GM21737 (cell line): Measurements from ENCODE around the gene PTPRM.

ENCODE experiments used
- ATAC-seq: cut with Tn5 transposase; IDR thresholded peaks from one replicate; pipeline ENCODE4 v1.9.1; 2021; ENCODE audit warnings: mild to moderate bottlenecking, moderate library complexity; ENCODE audit not compliant: unreplicated experiment

The PTPRM gene

DNA sequence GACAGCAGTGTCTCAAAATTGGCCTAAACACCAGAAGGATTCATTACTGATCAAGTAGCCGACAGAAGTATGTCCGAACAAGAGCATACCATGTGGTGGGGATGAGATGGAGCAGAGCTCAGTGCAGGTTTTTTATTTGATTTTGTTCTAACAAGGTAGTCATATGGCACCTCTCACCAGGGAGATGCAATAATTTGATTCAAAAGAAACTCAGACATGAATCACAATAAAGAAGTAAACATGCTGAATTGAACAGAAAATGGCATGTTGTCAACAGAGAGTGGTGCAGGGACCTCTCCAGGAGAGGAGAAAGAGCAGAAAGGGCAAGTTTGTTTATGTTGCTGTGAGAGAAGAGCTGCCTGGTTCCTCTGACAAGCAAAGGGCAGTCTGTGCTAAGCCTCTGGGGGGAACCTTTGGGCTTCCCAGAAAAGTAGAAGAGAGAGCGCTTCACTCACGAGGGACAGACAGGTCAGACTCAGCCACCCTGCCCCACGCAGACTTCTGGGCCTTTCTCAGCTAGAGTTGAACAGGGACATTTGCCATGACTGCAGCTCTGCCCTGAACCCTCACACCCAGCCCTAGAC, 690.8 kb downstream of the PTPRM start:
- ATAC-seq: no peak

DNA sequence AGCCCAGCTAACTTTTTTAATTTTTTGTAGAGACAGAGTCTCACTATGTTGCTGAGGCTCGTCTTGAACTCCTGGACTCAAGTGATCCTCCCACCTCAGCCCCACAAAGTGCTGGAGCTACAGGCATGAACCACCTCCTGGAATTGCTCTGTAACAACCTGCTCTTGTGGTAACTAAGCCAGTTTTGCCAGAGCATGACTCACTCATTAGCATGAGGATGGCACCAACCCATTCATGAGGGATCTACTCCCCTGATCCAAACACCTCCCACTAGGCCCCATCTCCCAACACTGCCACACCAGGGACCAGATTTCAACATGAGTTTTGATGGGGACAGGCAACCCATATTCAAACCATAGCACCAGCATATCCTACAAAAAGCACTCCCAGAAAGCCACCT, 693.2 kb downstream of the PTPRM start:
- no peak for ATAC-seq

DNA sequence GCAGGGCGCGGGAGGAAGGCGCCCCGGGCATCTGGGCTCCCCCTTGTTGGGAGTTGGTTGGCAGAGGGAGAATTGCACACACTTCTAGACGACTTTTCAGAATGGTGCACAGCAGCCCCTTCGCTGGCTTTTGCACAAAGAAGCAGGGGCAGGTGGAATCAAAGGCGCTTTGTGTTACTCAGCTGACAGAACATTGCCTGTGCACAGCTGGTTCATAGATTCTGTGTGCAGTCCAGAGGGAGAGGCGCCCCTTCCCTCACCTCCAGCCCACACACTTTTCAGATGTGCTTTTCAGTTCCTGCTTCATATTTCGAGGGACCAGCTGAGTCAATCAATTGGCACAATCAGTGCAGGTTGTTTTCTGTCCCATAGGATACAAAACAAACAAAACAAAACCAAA, 693.7 kb downstream of the PTPRM start:
- no peak for ATAC-seq

DNA sequence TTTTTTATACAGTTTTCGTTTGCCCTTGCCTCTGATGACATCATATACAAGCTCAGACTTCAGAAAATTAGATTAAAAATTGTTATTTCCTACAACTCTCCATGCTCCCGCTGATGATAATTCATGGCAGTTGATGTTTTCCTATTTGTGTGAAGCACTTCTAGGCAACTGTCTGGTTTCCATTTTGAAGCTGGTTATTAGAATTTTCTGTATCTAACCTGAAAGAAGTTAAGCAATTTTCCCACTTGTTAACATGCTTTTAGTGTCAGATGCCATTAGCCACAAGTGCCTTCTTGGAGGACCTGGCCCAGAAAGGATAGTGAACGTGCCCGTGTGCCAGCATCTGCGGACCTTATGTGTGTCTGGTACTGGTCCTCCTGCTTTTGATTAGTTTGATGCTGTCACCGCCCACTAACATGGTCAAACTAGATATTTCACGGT, 694.6 kb downstream of the PTPRM start:
- ATAC-seq: no peak

DNA sequence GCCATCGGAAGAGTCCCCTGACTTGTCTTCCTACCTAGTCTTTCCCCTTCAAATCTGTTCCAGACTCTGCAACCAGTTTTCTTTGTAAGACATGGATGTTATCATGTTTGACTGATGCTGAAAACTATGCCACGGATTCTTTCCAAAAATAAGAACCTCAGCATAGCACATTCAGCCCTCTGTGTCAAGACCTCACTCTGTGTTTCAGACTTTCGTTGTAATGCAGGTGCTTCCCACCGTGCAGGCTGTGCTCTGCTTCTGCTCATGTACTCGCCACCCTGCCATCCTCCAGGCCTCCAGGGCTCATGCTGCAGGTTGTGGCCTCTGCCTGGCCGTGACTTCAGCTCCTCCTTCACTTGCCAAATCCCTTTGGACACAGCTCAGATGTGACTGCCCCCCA, 695.1 kb downstream of the PTPRM start:
- no peak for ATAC-seq

DNA sequence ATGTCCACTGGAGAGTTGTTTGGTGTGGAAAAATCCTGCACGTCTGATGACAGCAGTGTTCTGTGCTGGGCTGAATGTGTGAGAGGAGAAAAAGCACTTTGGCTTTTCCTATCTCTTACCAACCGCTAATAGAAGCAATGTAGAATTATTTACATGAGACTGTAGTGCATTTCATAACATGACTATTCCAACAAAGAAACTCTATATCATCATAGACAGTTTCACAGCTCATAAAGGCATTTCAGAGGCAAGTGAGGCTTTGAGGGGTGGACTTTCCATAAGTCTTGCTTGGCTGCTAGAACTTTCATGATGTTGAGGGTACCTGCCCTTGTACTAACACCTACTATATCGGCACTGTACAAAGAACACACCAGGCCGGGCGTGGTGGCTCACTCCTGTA, 697.0 kb downstream of the PTPRM start:
- ATAC-seq: no peak

DNA sequence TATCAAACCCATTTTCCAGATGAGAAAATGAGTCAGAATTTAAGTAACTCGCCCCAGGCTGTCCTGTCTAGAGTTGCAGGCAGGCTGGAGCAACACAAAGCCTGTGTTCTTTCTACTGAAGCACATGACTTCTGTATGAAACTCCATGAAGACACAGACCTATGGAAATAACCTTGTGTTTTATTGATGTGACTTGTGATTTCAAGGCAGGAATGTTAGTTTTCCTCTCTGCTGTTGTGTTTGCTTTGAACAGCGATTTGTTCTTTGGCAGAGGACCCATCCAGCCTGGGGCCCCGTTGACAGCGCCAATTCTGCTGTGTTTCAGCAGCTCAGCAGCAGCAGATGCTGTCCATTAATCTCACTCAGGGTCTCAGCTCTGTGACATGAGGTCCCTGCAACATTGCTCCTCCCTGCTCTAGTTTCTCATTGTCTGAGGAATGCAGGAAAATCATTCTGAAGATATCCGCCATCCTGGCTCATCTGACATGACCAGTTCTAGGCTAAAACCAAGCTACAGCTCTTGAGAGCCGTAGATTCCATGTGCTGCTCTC, 697.8 kb downstream of the PTPRM start:
- ATAC-seq: no peak

DNA sequence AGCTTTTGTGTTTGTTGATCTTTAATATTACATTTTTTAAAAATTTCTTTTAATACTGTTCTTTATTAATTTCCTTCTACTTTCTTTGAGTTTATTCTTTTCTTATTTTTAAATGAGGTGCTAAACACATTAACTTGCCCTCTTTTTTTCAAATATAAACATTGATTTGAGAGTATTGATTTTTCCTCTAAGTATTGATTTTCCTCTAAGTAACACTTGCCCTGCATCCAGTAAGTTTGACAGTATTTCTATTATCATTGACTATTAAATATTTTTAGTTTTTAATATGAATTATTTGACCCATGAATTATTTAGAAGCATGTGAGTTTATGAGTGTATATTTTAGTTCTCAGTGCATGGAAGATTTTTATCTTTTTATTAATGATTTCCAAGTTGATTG, 705.1 kb downstream of the PTPRM start:
- no peak for ATAC-seq

DNA sequence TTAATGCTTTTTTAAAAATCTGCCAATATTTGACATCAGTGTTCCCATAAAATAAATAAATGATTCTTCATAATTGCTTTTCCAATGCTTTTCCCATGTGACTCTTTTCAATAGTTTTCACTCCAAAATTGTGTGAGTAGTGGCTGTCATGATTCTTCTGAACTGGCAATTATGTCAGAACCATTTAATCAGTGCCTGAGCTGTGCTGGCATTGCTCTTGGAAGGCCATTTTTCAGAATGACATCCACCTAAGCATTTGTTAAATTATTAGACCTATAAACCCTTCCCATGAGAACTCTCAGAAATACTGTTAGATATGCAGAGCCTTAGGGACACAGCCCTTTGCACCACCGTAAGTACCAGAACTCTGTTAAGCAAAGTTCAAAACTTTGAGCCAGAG, 707.3 kb downstream of the PTPRM start:
- no peak for ATAC-seq

DNA sequence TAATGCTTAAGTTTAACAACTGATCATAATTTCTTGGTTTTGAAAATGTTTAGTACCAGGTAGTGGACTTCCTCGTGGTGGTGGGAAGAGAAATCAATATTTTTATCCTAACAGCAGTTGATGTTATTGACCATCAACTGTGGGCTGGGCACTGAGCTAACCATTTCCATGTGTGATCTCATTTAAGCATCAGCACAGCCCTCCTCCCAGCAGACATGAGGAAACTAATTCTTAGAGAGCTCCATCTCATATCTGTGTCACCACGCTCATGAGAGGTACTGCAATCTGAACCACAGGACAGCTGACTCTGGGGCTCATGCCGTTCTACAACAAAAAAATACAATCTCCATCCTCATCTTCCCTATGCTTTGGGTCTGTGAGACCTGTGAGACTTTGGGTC, 709.3 kb downstream of the PTPRM start:
- no peak for ATAC-seq

DNA sequence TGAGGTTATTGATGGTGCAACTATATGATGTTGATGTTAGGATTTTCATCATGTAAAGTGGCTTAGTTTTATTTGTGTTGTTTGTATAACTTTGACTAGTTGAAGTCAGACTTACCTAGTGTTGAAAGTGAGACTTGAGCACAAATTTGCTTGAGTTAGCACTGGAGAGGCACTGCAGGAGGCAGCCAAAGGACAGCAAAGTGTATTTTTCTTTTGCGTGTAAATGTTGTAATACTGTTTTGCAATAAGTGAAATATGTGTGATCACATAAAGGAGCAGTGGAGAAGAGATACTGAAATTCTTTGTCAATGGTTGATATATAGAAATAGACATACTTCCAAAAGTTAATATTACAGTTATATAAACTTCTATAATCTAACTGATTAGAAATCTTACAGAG, 710.2 kb downstream of the PTPRM start:
- ATAC-seq: no peak

DNA sequence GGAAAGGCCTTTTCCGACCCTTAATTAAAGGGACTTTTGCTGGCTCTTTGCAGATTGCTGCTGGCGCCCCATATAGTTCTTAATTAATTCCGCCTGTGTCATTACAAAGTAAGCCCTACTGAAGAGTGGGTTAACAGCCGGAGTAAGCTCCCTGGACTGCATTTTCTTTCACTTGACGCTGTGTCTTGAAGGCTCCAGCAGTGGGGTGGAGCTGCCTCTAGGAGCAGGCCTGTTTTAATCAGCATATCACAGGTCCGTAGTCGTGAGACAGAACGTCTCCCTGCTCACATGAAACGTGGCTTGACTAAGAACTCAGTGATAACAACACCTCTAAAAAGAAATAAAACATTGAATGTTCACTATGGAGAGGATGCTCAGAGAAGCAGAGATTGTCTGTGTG, 712.2 kb downstream of the PTPRM start:
- ATAC-seq: no peak

DNA sequence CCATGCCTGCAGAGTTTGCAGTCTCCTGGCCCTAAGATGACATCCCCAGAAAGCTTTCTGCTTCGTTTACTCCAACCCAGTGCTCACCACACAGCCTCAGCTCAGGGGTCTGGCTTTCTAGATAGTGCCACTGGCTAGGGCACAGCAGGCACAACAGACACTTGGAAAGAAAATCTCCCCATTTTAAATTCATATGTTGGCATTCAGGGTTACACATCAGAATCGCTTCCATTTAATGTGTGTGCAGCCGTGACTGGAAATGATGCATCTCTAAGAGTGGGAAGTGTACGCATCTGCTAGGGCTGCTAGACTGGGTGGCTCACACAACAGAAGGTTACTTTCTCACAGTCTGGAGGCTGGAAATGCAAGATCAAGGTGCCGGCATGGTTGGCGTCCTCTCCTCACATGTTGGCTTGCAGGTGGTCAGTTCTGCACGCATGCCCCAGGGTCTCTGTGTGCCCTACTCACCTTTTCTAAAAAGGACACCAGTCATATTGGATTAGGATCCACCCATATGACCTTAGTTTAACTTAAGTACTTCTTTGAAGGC, 712.7 kb downstream of the PTPRM start:
- ATAC-seq: no peak

DNA sequence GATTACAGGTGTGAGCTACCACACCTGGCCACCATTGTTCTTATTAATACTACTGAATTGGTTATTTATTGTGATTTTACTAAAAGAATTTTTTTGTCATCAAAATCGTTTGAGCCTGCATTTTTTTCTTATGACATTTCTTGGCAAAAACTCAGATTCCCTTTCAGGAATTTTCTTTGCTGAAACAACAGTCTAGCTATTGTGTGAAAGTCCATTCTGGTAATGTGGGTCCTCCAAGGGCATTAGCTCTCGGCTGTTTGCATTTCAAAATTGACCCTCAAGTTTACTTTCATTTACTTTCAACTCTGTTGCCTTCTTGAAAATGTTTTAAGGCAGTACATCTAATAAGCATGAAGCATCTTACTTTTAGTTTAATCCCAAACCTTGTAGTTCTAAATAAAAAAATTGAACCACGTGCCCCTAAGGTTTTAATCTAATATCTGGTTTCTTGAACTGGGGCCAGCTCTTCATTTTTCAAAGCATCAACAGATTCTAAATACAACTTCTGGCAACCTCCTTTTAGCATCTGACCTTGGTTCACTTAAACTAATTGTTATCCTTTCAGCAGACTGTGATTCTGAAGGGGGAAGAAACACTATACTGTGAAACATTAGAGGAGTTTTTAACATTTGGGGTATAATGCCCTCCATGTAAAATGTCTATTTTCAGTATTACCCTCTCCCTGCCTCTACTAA, 716.9 kb downstream of the PTPRM start:
- ATAC-seq: no peak

DNA sequence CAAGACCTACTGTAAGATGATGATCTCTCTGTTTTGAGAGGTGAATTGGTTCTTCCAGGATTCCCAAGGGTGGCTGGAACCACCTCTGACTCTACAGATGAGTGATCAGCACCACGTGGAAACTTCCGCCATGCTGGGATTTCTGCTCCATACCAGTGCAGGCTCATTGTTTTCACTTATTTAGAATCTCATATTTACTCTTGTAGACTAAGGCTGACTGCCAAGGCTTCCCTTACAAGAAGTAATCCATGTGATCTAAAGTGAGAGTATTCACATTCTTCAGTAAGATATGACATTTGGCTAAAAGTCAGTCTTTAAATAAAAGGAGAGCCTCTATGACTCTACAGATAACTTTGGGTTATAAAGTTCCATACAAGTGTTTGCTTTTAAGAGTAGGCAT, 719.2 kb downstream of the PTPRM start:
- ATAC-seq: no peak

DNA sequence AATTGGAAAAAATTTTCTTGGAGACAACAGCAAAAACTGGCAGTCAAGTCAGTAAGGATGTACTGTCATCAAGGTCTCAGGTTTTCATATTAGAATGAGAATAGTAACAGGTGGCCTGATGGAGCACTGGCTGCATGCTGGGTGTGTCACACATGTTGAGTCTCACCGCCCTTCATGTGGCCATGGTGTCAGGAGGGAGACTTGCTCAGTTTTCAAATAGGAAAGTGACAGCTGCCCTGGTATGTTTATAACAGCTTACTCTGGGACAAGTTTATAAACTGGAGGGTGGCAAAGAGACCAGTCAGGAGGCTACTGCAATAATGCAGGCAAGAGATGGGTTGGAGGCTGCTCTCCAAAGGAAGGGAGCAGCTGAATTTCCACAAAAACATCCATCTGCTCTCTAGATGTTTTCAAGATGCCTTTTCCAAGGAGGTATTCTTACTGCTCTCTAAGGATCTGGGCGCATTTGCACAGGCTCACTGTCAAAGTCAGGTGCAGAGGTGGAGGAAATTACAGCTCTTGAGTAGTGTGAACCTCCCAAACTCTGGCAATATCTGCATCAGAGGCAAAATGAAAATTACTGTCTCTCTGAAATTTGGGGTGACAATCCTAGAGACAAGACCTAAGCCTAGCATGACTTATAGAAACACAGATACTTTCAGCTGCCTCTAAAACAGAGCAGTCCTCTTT, 720.2 kb downstream of the PTPRM start:
- ATAC-seq: no peak

DNA sequence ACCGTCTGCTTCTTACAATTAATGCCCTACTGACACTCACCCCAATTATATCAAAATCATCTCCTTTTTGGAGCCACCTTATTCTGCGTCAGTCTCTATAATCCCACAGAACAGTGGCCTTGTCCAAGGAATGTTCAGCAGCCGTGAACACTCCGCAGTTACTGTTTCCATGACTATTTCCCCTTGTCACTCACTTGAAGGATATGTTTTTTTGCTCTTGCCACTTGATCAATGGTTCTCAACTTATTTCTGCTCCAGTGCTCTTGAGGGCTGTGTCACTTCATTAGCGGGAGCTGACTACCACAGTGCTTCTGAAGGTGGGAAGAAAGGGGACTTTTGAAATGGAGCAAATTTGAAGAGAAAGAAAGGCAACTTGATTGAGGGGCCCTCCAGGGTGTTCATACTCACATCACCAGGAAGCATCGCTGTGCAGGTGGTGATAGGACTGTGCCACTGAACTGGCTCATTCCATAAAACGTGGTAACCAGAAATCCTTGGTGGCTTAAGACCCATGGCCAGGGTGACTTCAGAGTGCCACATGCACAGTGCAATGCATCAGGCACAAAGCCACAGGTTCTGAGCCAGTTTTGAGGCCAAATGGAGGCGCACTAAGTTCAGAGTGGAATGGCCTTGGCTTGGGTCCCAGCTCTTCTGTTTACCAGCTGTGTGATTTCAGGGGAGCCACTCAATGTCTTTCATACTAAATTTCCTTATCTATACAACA, 721.5 kb downstream of the PTPRM start:
- no peak for ATAC-seq

DNA sequence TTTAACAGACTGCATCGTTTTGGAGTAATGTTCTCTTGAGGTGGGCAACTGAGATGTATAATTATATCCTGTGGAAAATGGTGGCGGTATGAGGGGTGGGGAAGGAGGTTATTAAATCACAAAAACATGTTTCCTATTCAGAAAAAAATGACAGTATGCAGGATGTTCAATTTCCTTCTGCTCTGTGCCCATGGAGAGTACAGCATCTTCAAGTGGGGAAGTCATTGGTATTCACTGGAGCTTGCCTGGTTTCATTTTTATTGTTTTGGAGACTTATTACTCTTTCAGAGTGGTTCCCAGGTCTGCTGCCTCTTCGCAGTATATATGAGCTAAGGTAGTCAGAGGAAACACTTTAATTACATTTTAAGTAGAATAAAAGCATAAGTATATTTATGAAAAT, 723.3 kb downstream of the PTPRM start:
- ATAC-seq: no peak

DNA sequence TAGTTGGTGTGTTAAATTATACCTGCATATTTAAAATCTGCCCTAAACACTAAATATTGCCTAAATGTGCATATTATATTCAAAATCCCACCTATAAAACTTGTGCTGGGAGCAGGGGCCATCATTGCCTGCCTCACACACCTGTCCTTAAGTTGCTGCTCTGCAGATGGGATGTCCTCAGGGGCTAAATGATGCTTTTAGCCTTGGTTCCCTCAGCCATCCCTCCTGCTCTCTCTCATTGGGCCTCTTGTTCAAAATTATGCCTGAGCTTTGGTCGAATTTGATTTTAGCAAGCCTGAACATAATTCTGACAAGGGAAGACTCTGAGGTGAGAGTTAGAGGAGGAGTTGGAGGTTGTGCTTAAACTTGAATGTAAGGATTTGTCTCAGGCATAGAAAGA, 723.8 kb downstream of the PTPRM start:
- no peak for ATAC-seq

DNA sequence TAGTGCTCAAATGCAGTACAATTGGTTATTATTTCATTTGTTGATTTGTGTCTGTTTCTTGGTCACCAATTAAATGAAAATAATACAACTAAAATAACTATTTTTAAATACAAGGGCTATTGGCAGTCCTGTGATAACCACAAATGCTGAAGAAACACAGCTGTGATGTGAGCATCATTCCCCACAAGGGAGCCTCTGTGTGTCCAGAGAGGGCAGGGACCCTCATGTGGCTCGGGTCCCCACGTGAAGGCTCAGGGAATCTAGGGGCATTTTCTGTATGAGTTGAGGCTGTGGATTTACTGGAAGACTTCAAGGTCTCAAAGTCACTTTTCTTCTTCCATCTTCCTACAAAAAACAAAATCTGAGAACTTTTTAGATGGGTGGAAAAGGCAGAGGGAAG, 726.1 kb downstream of the PTPRM start:
- ATAC-seq: no peak
